Measurements from ENCODE around the gene TEX26. TPM values are rescaled to one million over a fixed set of nuclear protein-coding genes. Genes with fewer than 3 reads are reported as not detected.

Gene TEX26
- total RNA-seq, 4 donors from 2014 or later, result 0.27 TPM; not detected in 3

- H3K9me3 ChIP-seq, result no peaks in the 10 kb centered on the region
- intact Hi-C loops (cut with DNase I), result no loop called here
- no peak overlapping the region for H3K27ac ChIP-seq
- no peak for TF ChIP-seq CTCF (IDR thresholded peaks at IDR 0.05)
- TF ChIP-seq POLR2A (IDR thresholded peaks at IDR 0.05), result no peak
- WGBS, 2 donors, result 70 to 74% methylated on average over 13 of the region's 13 CpGs
- no peaks in the 10 kb centered on the region for H3K4me1 ChIP-seq
- H3K27me3 ChIP-seq, result no peaks in the 10 kb centered on the region
- H3K36me3 ChIP-seq, result no peaks in the 10 kb centered on the region
- H3K4me3 ChIP-seq (replicated peaks in 1 of 3), result no peak overlapping the region
- no peak for DNase-seq
These were observed 89.9 kb downstream of the TEX26 start for GRCh38 chr13:31022288-31022895.

- WGBS, 2 donors, result 51 to 55% methylated on average over 2 of the region's 2 CpGs
- no peaks in the 10 kb centered on the region for H3K9me3 ChIP-seq
- no peak overlapping the region for H3K4me3 ChIP-seq (replicated peaks in 1 of 3)
- intact Hi-C loops (cut with DNase I), result no loop called here
- H3K27ac ChIP-seq, result no peak overlapping the region
- no peak for TF ChIP-seq POLR2A (IDR thresholded peaks at IDR 0.05)
- TF ChIP-seq CTCF (IDR thresholded peaks at IDR 0.05), result no peak
- no peaks in the 10 kb centered on the region for H3K27me3 ChIP-seq
- no peak for DNase-seq
- no peaks in the 10 kb centered on the region for H3K36me3 ChIP-seq
- no peaks in the 10 kb centered on the region for H3K4me1 ChIP-seq
These were observed 90.6 kb downstream of the TEX26 start for GRCh38 chr13:31022928-31023530.

Other genes starting within 250 kb of the TEX26 start
- 10 to 100 TPM in 1 of 4 donors, 1 to 10 TPM in 3; 3.6 to 13.4 (median 6.1) TPM for gene ALOX5AP, start 197.1 kb upstream of the TEX26 start, total RNA-seq
- gene MEDAG, start 26.4 kb upstream of the TEX26 start, total RNA-seq, result 10 to 100 TPM; 15.2 to 99.7 (median 46.0) TPM
- gene HSPH1, start 229.2 kb downstream of the TEX26 start, total RNA-seq, result 10 to 100 TPM; 38.3 to 56.3 (median 48.7) TPM